Measurements from ENCODE around the gene RELA. TPM values are rescaled to one million over a fixed set of nuclear protein-coding genes. Genes with fewer than 3 reads are reported as not detected.

Gene RELA
- total and polyA plus RNA-seq, 2 of the 13 experiments (the other 11 are each of a cell fraction or from before 2014, with no cell fraction given): 21.4 to 40.5 TPM

- Histone ChIP-seq H3K27me3 (ENCODE audit: control insufficient read depth in 1 of 2, insufficient read depth in 2 of 2, low read length in 2 of 2) (no peaks in the 10 kb centered on the region), H3K27ac (ENCODE audit: extremely low read length, insufficient read depth, low read length) (no peak overlapping the region), H3K4me3 (replicated peaks in 1 of 3; ENCODE audit: insufficient read depth in 1 of 3, low read depth in 2 of 3, low read length in 3 of 3) (no peak overlapping the region), H3K9ac (ENCODE audit: insufficient read depth, low read depth, low read length) (no peak overlapping the region), H3K4me2 (ENCODE audit: low read depth, low read length) (no peak overlapping the region), H4K20me1 (ENCODE audit: insufficient read depth, low read length) (peaks cover 15% of the 10 kb centered on the region; the same call in 1 of the 2 replicates), H3K4me1 (ENCODE audit: insufficient read depth, low read length) (peaks cover 35% of the 10 kb centered on the region), H3K79me2 (ENCODE audit: insufficient read depth, low read length) (peaks cover 33% of the 10 kb centered on the region), H3K36me3 (replicated peaks in 1 of 2; ENCODE audit: control insufficient read depth in 1 of 2, insufficient read depth in 2 of 2, low read length in 2 of 2) (peaks cover 29 to 76% of the 10 kb centered on the region in 2 experiments), H3K9me3 (ENCODE audit: low read length) (no peaks in the 10 kb centered on the region), H2AFZ (ENCODE audit: low read length) (no peak overlapping the region)
- no peak; the same call in 2 of the 3 replicates for ATAC-seq
- no TSS peak for BruUV-seq (replicated peaks)
- in situ Hi-C loops (cut with HindIII; ENCODE audit: extremely low pct_ligation_motif_present, low pct_unique_long_range_greater_than_20kb): no loop called here
- intact Hi-C loops (cut with micrococcal nuclease; ENCODE audit: unreplicated experiment): no loop called here
- DNase-seq (ENCODE audit: low spot score): no peak
- ChIA-PET POLR2A (no interaction called here), CTCF (ENCODE audit: low intra/inter-chr PET ratio, low total read pairs) (no interaction called here)
- WGBS (ENCODE audit: low lambda C conversion rate): 99% methylated on average over 22 of the region's 37 CpGs
- TF ChIP-seq RBFOX2 (IDR thresholded peaks at IDR 0.05; ENCODE audit: low read depth, low read length) (peak; percentile 62), ZFP62 (CRISPR knock-in tag; IDR thresholded peaks at IDR 0.05) (no peak), AGO2 (optimal IDR thresholded peaks at IDR 0.05; ENCODE audit: low read depth, low read length) (peak; percentile 92), ZNF776 (CRISPR knock-in tag; IDR thresholded peaks at IDR 0.05) (0 out of 2 replicates have a peak, but pooled peaks have one; percentile 35), JDP2 (CRISPR knock-in tag; IDR thresholded peaks at IDR 0.05; ENCODE audit: borderline replicate concordance) (no peak), POLR2AphosphoS2 (IDR thresholded peaks at IDR 0.05; ENCODE audit: low read depth, low read length) (peak; percentile 63; the same call in 1 of the 2 replicates), ZFP91 (CRISPR knock-in tag; IDR thresholded peaks at IDR 0.05; ENCODE audit: borderline replicate concordance) (0 out of 2 replicates have a peak, but pooled peaks have one; percentile 23), HNRNPL (IDR thresholded peaks at IDR 0.05; ENCODE audit: low read depth, low read length) (0 out of 2 replicates have a peak, but pooled peaks have one; percentile 35)
- no peak for FAIRE-seq
Observed at GRCh38 chr11:65607614-65608426, 54.9 kb downstream of the RELA start.

Measured in HepG2 (cell line).